ENCODE data around the gene PLCL2. TPM values are rescaled to one million over a fixed set of nuclear protein-coding genes. Genes with fewer than 3 reads are reported as not detected.

PLCL2 gene
- total RNA-seq, 1 experiment from 2014 or later, result 32.1 TPM

DNA sequence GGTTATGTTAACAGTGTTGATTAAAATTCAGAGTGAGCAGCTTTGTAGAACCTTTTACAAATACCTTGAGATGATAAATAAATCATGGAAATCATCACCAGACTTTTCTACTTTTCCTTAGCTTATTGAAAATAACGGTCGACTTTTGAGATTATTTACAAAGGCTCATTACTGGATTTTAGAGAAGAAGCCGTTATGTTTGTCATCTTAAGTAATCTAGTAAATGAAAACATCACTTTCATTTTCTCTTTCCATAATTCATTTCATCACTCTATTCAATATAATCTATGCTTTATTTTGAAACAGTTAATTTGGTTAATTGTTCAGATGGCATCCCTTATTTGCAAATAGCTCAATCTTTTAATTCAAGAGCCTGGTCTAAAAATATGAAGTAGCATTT is 3.6 kb downstream of the PLCL2 start:
- H2BK5ac ChIP-seq (ENCODE audit: insufficient read length, low read length), result no peak overlapping the region
- no peak overlapping the region for H3K14ac ChIP-seq (ENCODE audit: insufficient read depth, low read length)
- H3K9me3 Mint-ChIP-seq, result no peaks in the 10 kb centered on the region
- H3K23me2 ChIP-seq (ENCODE audit: insufficient read length, low read depth, low read length, poor library complexity, severe bottlenecking), result peaks cover 17% of the 10 kb centered on the region
- no peak overlapping the region for H3K4me2 ChIP-seq (ENCODE audit: insufficient read depth, insufficient read length, low read length)
- no peak for DNase-seq
- H3K4me1 Mint-ChIP-seq, result peaks cover 79 to 84% of the 10 kb centered on the region in 2 experiments
- no peak overlapping the region for H3K27ac ChIP-seq (ENCODE audit: insufficient read length, low read depth, low read length)
- peaks cover 3% of the 10 kb centered on the region; the same call in 1 of the 2 replicates for H3K27me3 ChIP-seq (ENCODE audit: insufficient read depth, low read length)
- H3K4me1 ChIP-seq (ENCODE audit: insufficient read depth, low read length), result peaks cover 7% of the 10 kb centered on the region; the same call in 1 of the 2 replicates
- no peak overlapping the region for H2BK20ac ChIP-seq (ENCODE audit: low read depth, low read length, poor library complexity, severe bottlenecking)
- H3K79me1 ChIP-seq (ENCODE audit: insufficient read depth, low read depth, low read length, poor library complexity, severe bottlenecking), result peaks cover 5% of the 10 kb centered on the region
- H2AK5ac ChIP-seq (ENCODE audit: insufficient read length, low read length), result no peak overlapping the region
- H4K20me1 ChIP-seq (ENCODE audit: control insufficient read depth, insufficient read depth, insufficient read length), result no peaks in the 10 kb centered on the region
- no peaks in the 10 kb centered on the region; the same call in 1 of the 2 replicates for H3K79me2 ChIP-seq (ENCODE audit: insufficient read depth, low read length)
- no peak overlapping the region for H2AFZ ChIP-seq (ENCODE audit: low read length)
- H3K18ac ChIP-seq (ENCODE audit: insufficient read length, low read depth, low read length), result no peak overlapping the region
- no peak overlapping the region for H2BK120ac ChIP-seq (ENCODE audit: low read depth, low read length, poor library complexity, severe bottlenecking)
- no peak overlapping the region for H3T11ph ChIP-seq (ENCODE audit: low read length)
- H3K9me3 ChIP-seq (ENCODE audit: control insufficient read depth, low read depth, low read length), result no peaks in the 10 kb centered on the region
- no peak overlapping the region for H4K8ac ChIP-seq (replicated peaks; ENCODE audit: insufficient read length, low read depth, low read length)
- WGBS (ENCODE audit: extremely low coverage, insufficient read length, low lambda C conversion rate), result no CpG with 5 or more reads among the region's 3 CpGs
- H3K56ac ChIP-seq (ENCODE audit: insufficient read length, low read depth, low read length), result no peak overlapping the region
- peaks cover 11% of the 10 kb centered on the region for H3K27me3 Mint-ChIP-seq (ENCODE audit: low read depth)
- H2BK12ac ChIP-seq (ENCODE audit: insufficient read length, low read depth, low read length), result no peak overlapping the region
- no peak overlapping the region for H3K23ac ChIP-seq (ENCODE audit: insufficient read length, low read depth, low read length)
- no peak overlapping the region for H3K4ac ChIP-seq (ENCODE audit: low read depth, low read length)
- no peak overlapping the region for H4K5ac ChIP-seq (ENCODE audit: insufficient read length, low read depth, low read length)
- H3K36me3 Mint-ChIP-seq (ENCODE audit: insufficient read depth in 1 of 3, low read depth in 3 of 3), result no peaks in the 10 kb centered on the region; a peak in 1 of 7 replicates
- H3K27ac Mint-ChIP-seq, result no peak overlapping the region
- TF ChIP-seq CTCF (conservative IDR thresholded peaks at IDR 0.05), result no peak
- H4K91ac ChIP-seq (ENCODE audit: insufficient read length, low read depth, low read length), result no peak overlapping the region
- H3K4me3 Mint-ChIP-seq, result no peak overlapping the region
- no peak overlapping the region for H3K9ac ChIP-seq (ENCODE audit: extremely low read depth, insufficient read length, low read length)
- H2BK15ac ChIP-seq (ENCODE audit: low read depth, low read length), result no peak overlapping the region
